Measurements from ENCODE around the gene CYP1A1.
A peak's percentile ranks its signal among the peaks of the same experiment; 100 is the strongest.
"Not testable (repeated sequence)": the region's sequence is repeated elsewhere in the genome, so short reads cannot be mapped to it uniquely, and the experiment has no call there.

The CYP1A1 gene

GRCh38 chr15:74725225-74725774, at the start of gene CYP1A1:
TSS of gene CYP1A1 (minus strand) at chr15:74725528. CDS start at chr15:74723097, 2,431 bp downstream.
- no peak for DNase-seq

GRCh38 chr15:74773731-74774252, 48.5 kb upstream of the CYP1A1 start:
- DNase-seq, result no peak

GRCh38 chr15:74773329-74773728, 48.0 kb upstream of the CYP1A1 start:
- no peak for DNase-seq

- no peak for DNase-seq
Measured at GRCh38 chr15:74770211-74770903, 45.0 kb upstream of the CYP1A1 start.

- no peak for DNase-seq
Measured at GRCh38 chr15:74769463-74770025, 44.2 kb upstream of the CYP1A1 start.

- DNase-seq, result peak; percentile 60
Measured at GRCh38 chr15:74768771-74769342, 43.5 kb upstream of the CYP1A1 start.

GRCh38 chr15:74768099-74768770, 42.9 kb upstream of the CYP1A1 start:
- DNase-seq, result no peak

- no peak for DNase-seq
Measured at GRCh38 chr15:74767167-74768098, 42.1 kb upstream of the CYP1A1 start.

GRCh38 chr15:74763416-74763815, 38.1 kb upstream of the CYP1A1 start:
- DNase-seq, result no peak

- DNase-seq, result no peak
Measured at GRCh38 chr15:74762791-74763150, 37.4 kb upstream of the CYP1A1 start.

GRCh38 chr15:74758736-74759135, 33.4 kb upstream of the CYP1A1 start:
- no peak for DNase-seq

GRCh38 chr15:74754593-74755215, 29.4 kb upstream of the CYP1A1 start:
- DNase-seq, result no peak

- no peak for DNase-seq
Measured at GRCh38 chr15:74752531-74752930, 27.2 kb upstream of the CYP1A1 start.

- no peak for DNase-seq
Measured at GRCh38 chr15:74752011-74752410, 26.7 kb upstream of the CYP1A1 start.

GRCh38 chr15:74750751-74751150, 25.4 kb upstream of the CYP1A1 start:
- DNase-seq, result no peak

GRCh38 chr15:74749832-74750231, 24.5 kb upstream of the CYP1A1 start:
- no peak for DNase-seq

GRCh38 chr15:74748322-74748946, 23.1 kb upstream of the CYP1A1 start, which contains the start of gene CYP1A2:
TSS of gene CYP1A2 (plus strand) at chr15:74748845. CDS start at chr15:74749739, 894 bp downstream.
- no peak for DNase-seq

GRCh38 chr15:74746389-74746788, 21.1 kb upstream of the CYP1A1 start:
- no peak for DNase-seq

- no peak for DNase-seq
Measured at GRCh38 chr15:74742422-74742821, 17.1 kb upstream of the CYP1A1 start.

- DNase-seq, result not testable (repeated sequence)
Measured at GRCh38 chr15:74738239-74738638, 12.9 kb upstream of the CYP1A1 start.

GRCh38 chr15:74735305-74735704, 10.0 kb upstream of the CYP1A1 start:
- no peak for DNase-seq

All from CD4-positive, alpha-beta T cell treated with Interferon gamma for 1 hour (primary cell).